Panc1 (cell line): ENCODE data around the gene ERG. TPM values are rescaled to one million over a fixed set of nuclear protein-coding genes. Genes with fewer than 3 reads are reported as not detected.

Experiments
- ATAC-seq: fragments of 200-7000 bp; cut with Tn5 transposase; 2 replicates; pipeline ENCODE4 v1.9.1; 2020; ENCODE audit warnings: mild to moderate bottlenecking, moderate library complexity
- BruUV-seq: library from RNA; stranded (reverse); fragments of 400-500 nt; replicated peaks from 2 replicates; lab custom pipeline; 2021; lab: Mats Ljungman, UMichigan
- CTCF ChIA-PET: fragments of 300-600 bp; sonication (Branson Sonifier 250); formaldehyde crosslinking; loops from one replicate; lab custom pipeline; 2022; ENCODE audit warnings: antibody characterized with exemption; lab: Charles Lee
- POLR2A ChIA-PET: fragments of 300-600 bp; sonication (Branson Sonifier 250); formaldehyde crosslinking; loops from one replicate; lab custom pipeline; 2022; ENCODE audit warnings: antibody characterized with exemption; lab: Charles Lee
- DNase-seq: peaks from one replicate; pipeline ENCODE4 v3.0.0-alpha.2; 2010; ENCODE audit warnings: low read depth, low spot score
- H3K27ac ChIP-seq: 2 replicates; pipeline ENCODE4 v1.5.1; 2011; ENCODE audit warnings: mild to moderate bottlenecking, low read length, inconsistent platforms
- H3K27me3 ChIP-seq: fragments of 200-500 bp; sonication (Bioruptor generic); 2 replicates; pipeline ENCODE4 v1.6.0; 2014; ENCODE audit warnings: low read length, inconsistent platforms; ENCODE audit not compliant: control insufficient read depth, insufficient read depth
- H3K36me3 ChIP-seq: fragments of 200-500 bp; sonication (Bioruptor generic); 2 replicates; pipeline ENCODE4 v1.5.1; 2014; ENCODE audit warnings: inconsistent platforms, mild to moderate bottlenecking, low read length, moderate library complexity; ENCODE audit not compliant: control insufficient read depth, insufficient read depth
- H3K4me1 ChIP-seq: 2 replicates; pipeline ENCODE4 v1.5.1; 2011; ENCODE audit warnings: inconsistent platforms, mild to moderate bottlenecking, low read length, moderate library complexity; ENCODE audit not compliant: control insufficient read depth, insufficient read depth
- H3K4me3 ChIP-seq, 2 experiments: 2 replicates each; pipeline ENCODE4 v1.5.1; 2011 to 2012; ENCODE audit warnings: low read depth in 2 of 2, low read length in 2 of 2, mild to moderate bottlenecking in 2 of 2, inconsistent platforms in 1 of 2, moderate library complexity in 1 of 2
- H3K9me3 ChIP-seq: fragments of 200-500 bp; sonication (Bioruptor generic); 2 replicates; pipeline ENCODE4 v1.5.1; 2014; ENCODE audit warnings: low read depth, mild to moderate bottlenecking, inconsistent platforms, low read length, moderate library complexity; ENCODE audit not compliant: control insufficient read depth, insufficient read depth
- CTCF ChIP-seq: fragments of 450-650 bp; IDR thresholded peaks from 2 replicates; pipeline ENCODE4 v1.5.1; 2017; ENCODE audit warnings: mild to moderate bottlenecking
- POLR2AphosphoS5 ChIP-seq: IDR thresholded peaks from 2 replicates; pipeline ENCODE4 v1.6.1; 2012; ENCODE audit warnings: mild to moderate bottlenecking, low read depth, low read length, moderate library complexity
- REST ChIP-seq, 2 experiments: IDR thresholded peaks; 2 replicates each; pipeline ENCODE4 v1.6.1; 2011 to 2012; ENCODE audit warnings: low read depth in 2 of 2, control low read depth in 1 of 2, low read length in 1 of 2, mild to moderate bottlenecking in 1 of 2, moderate library complexity in 1 of 2; ENCODE audit not compliant: insufficient read depth in 1 of 2
- SIN3A ChIP-seq: IDR thresholded peaks from 2 replicates; pipeline ENCODE4 v1.6.1; 2012; ENCODE audit warnings: low read depth, mild to moderate bottlenecking, low read length, moderate library complexity, borderline replicate concordance; ENCODE audit not compliant: insufficient read depth
- TCF7L2 ChIP-seq: IDR thresholded peaks from 2 replicates; pipeline ENCODE4 v1.6.1; 2011; ENCODE audit warnings: mild to moderate bottlenecking, low read depth, low read length, inconsistent platforms
- in situ Hi-C: cut with HindIII; loops from 2 replicates; pipeline ENCODE4 v1.10.0; 2016; ENCODE audit warnings: low sequenced_read_pairs, low pct_unique_long_range_greater_than_20kb
- intact Hi-C: fragments of 100-400 bp; cut with micrococcal nuclease; formaldehyde crosslinking; loops from one replicate; pipeline ENCODE4 v1.10.0; 2022; ENCODE audit not compliant: unreplicated experiment
- total RNA-seq: library from RNA; stranded (reverse); gene quantifications from one replicate; pipeline ENCODE4 v1.2.1, GENCODE V29; 2021; ENCODE audit not compliant: unreplicated experiment

ERG gene
- total RNA-seq, 1 experiment from 2014 or later: 0.49 TPM

GRCh38 chr21:38410466-38410865 lies 87.8 kb downstream of the ERG start:
- intact Hi-C loops: no loop called here

GRCh38 chr21:38409907-38410306 lies 88.4 kb downstream of the ERG start:
- ChIA-PET CTCF (interaction anchor here (0.7 kb wide), 1 partner anchor 419 kb away, joined by 8 read pairs; no protein-coding TSS in a partner anchor), POLR2A (no interaction called here)
- intact Hi-C loops: no loop called here
- Histone ChIP-seq H3K9me3 (no peaks in the 10 kb centered on the region), H3K4me3 (no peak overlapping the region), H3K27ac (no peak overlapping the region), H3K4me1 (no peaks in the 10 kb centered on the region), H3K27me3 (no peaks in the 10 kb centered on the region), H3K36me3 (no peaks in the 10 kb centered on the region)
- TF ChIP-seq POLR2AphosphoS5: no peak
- no peak for TF ChIP-seq SIN3A
- TF ChIP-seq CTCF: no peak
- TF ChIP-seq TCF7L2: no peak
- no peak for TF ChIP-seq REST (IDR thresholded peaks at IDR 0.05; ENCODE audit: insufficient read depth in 1 of 2, low read depth in 2 of 2, low read length in 1 of 2)
- DNase-seq (no peak), ATAC-seq (no peak)
- in situ Hi-C loops: no loop called here
- BruUV-seq: no TSS peak

More at GRCh38 chr21:38410466-38410865, 87.8 kb downstream of the ERG start:
- H3K4me1 ChIP-seq: no peaks in the 10 kb centered on the region
- ATAC-seq: no peak
- BruUV-seq: no TSS peak
- in situ Hi-C loops: no loop called here
- no peak overlapping the region for H3K27ac ChIP-seq
- DNase-seq: no peak
- H3K36me3 ChIP-seq: no peaks in the 10 kb centered on the region
- ChIA-PET CTCF (no interaction called here), POLR2A (no interaction called here)
- H3K4me3 ChIP-seq: no peak overlapping the region
- H3K9me3 ChIP-seq: no peaks in the 10 kb centered on the region
- TF ChIP-seq REST (IDR thresholded peaks at IDR 0.05; ENCODE audit: insufficient read depth in 1 of 2, low read depth in 2 of 2, low read length in 1 of 2) (no peak), SIN3A (no peak), TCF7L2 (no peak), POLR2AphosphoS5 (no peak), CTCF (no peak)
- no peaks in the 10 kb centered on the region for H3K27me3 ChIP-seq
